HG03432 (cell line): ENCODE measurements around the gene DFFA.
A peak's percentile ranks its signal among the peaks of the same experiment; 100 is the strongest.
"Not testable (repeated sequence)": the region's sequence is repeated elsewhere in the genome, so short reads cannot be mapped to it uniquely, and the experiment has no call there.

Experiments
- ATAC-seq: cut with Tn5 transposase; IDR thresholded peaks from one replicate; pipeline ENCODE4 v1.9.1; 2021; ENCODE audit warnings: mild to moderate bottlenecking, moderate library complexity; ENCODE audit not compliant: unreplicated experiment

DFFA gene

GRCh38 chr1:10506046-10506676, 33.8 kb upstream of the DFFA start:
- not testable (repeated sequence) for ATAC-seq

DNA sequence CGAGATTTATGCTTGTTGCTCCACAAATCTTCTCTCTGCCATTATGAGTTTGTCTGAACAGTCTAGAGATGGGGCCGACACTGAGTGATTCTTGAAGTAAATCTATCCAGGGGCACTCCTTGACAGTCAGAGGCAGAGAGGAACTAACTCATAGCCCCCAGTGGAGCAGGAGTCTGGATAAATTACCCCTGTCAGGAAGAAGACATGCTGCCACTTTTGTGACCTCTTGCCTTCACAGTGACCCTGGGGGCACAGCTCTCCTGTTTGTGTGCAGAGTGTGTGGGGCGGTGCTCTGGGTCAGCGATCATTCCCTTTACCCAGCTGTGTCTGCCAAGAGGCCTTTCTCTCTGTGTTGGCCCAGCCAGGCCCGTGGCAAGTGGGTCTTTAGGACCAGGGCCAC, 31.9 kb upstream of the DFFA start:
- no peak for ATAC-seq

DNA sequence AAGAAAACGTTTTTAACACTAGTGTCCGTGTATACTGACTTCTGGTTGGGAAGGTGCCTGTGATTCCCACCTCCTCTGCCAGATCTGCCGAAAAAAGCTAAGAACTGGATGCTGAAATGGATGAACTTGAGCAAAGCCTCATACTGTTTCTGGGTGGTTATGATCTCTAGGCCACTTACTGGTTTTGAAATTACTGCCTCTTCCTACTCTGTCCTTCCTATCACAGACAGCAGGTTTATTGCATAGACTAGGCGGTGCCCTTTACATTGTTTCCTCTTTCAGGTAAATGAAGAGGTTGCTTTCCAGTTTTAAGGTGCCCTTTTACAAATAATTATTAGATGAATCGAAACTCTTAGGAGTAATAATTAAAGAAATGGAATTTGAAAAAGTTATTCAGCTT, 29.9 kb upstream of the DFFA start:
- no peak for ATAC-seq

DNA sequence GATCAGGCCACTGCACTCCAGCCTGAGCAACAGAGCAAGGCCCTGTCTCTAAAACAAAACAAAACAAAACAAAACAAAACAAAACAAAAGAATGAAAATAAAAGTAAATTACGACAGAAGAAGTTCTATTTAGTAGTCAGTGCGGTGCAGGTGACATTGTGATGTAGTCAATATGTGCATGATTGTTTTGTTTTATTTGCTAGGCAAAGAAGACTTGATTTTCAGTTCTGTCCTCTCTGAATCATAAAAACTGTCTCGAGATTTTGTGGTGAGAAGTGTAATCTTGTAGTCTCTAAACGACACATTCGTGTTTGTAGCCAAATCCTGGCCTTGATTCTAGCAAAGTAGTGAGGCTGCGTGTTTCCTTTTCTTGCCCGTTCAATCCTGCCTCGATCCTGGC, 25.9 kb upstream of the DFFA start:
- ATAC-seq = no peak

- no peak for ATAC-seq
Measured at GRCh38 chr1:10497109-10497508, 24.8 kb upstream of the DFFA start.

GRCh38 chr1:10495952-10496351, 23.6 kb upstream of the DFFA start:
- no peak for ATAC-seq

GRCh38 chr1:10495475-10495817, 23.1 kb upstream of the DFFA start:
- no peak for ATAC-seq

DNA sequence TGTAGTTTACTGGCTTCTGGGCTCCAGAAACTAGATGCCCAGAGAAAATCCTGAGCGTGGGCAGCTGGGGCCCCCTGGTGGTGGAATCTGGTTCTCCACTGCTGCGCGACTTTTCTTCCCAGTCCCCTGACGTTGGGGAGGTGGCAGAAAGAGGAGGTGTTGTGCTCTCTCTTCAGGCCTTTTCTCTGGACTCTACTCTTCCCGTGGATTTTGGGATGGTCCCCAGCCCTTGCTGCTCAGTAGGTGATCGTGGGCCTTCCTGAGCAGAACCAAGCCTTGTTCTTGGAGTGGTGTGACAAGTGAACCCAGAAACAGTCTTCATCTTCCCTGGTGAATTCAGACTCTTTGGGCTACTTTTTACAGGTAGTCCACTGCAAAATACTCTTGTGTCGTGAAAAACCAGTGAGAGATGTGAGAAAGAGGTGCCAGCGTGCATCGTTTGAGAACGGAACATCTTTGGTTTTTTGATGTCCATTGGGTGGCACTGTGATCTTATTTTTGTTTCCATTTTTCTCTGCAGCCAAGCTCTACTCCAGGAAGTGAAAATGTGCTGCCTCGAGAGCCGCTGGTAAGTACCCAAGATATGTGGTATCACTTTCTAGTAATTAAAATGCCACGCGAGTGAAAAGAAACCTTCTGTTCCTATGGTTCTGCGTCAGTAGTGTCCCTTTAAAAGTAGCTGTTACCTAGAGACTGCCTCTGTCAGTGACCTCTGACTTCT, 22.6 kb upstream of the DFFA start:
- peak; percentile 83 for ATAC-seq

- ATAC-seq = no peak
Measured at GRCh38 chr1:10494418-10494753, 22.1 kb upstream of the DFFA start.

GRCh38 chr1:10490286-10490970, 18.1 kb upstream of the DFFA start:
- no peak for ATAC-seq

DNA sequence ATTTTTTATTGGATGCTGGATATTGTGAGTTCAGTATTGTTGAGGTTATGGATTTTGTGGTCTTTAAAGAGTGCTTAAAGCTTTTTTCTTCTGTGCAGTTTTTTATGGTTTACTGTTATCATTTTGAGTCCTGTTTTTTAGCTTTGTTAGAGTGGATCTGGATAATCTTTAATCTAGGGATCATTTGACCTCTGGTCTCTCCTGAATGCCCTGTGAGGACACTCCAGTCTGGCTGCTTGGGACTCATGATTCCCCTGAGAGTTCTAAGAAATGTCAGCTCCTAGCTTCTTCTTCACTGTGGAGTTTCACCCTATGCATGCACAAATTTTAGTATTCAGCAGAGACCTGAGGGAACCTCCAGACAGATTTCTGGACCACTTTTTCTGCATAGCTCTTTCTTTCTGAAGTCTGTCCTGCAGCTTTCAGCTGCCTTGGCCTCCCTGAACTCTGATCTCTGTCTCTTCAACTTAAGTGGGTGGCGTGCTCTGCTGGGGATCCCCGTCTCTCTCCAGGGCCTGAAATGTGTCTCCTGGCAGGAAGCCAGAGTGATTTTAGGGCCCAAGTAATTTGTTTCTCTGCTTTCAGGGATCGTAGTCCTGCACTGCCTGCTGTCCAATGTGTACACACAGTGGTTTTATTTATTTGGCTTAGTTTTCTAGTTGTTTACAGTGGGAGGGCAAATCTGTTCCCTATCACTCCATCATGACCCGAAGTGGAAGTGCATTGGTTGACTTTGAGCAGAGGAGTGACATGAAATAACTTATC, 17.1 kb upstream of the DFFA start:
- no peak for ATAC-seq

GRCh38 chr1:10484521-10484920, 12.2 kb upstream of the DFFA start:
- no peak for ATAC-seq

DNA sequence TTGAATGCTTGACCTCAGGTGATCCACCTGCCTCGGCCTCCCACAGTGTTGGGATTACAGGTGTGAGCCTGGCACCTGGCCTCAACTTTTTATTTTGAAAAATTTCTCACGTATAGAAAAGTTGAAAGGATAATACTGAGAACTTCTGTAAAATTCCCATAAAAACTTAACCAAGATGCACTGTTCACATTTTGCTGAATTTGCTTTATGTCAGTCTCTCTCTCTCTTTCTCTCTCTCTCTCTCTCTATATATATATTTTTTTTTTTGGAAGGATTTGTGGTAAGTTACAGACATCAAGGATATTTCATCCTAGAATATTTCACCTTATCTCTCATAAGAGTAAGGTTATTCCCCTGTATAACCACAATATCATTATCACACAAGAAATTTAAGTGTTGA, 8.3 kb upstream of the DFFA start:
- no peak for ATAC-seq

DNA sequence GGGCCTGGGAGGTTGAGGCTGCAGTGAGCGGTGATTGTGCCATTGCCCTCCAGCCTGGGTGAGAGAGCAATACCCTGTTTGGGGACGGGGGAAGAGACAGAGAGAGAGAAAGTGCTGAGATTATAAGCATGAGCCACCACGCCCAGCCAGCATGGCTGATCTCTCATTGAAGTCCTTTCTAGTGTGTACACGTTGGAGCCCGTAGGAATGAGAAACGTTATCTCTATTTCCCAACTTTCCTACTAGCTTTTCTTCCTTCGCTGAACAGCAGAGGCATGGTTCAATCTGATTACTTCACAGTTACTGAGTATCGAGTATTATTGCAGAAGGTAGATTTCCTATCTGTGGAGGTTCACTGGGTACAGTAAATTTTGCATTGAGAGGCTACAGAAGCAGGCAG, 7.0 kb upstream of the DFFA start:
- no peak for ATAC-seq

- ATAC-seq = no peak
Measured at GRCh38 chr1:10475510-10475909, 3.2 kb upstream of the DFFA start.

DNA sequence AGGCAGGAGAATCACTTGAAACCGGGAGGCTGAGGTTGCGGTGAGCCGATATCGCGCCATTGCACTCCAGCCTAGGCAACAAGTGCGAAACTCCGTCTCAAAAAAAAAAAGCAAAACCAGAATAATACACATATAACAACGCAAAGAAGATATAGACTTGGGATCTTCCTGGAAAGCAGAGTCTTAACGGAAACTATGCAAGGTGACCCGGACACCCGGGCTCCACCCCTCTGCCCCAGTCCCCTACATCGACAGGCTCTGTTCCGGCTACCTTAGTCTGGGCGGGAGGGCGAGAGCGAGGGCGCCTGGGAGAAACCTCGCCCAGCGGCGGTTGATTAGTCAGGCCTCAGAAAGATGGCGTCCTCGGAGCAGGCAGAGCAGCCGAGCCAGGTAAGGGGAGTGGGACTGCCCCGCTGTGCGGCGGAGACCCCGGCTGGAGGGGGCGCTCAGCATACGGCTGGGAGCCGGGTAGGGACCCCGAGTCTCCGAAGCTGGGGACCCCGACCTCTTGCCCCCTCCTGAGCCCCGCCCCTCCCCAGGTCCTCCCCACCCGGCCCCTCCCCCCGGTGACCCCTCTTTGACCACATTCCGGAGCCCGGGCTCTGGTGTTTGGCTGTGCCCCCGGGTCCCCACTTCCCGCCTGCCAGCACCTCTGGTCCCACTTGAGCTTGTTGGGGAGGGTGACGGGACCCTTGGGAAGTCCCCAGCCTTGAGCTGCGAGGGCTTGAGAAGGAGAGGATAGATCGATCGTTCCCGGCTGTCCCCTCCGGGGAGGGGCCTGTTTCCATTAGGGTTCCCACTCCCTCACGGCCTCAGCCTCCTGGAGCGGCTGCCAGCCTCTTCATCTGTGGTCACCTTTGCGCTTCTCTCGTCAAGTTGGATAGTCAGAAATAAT, 2.5 kb upstream of the DFFA start, which contains the start of gene PEX14:
Gene PEX14 (plus strand): TSS at position 338 of the 895 bp plus-strand sequence. CDS start 17 bp downstream, at position 355.
- peak; percentile 63 for ATAC-seq

DNA sequence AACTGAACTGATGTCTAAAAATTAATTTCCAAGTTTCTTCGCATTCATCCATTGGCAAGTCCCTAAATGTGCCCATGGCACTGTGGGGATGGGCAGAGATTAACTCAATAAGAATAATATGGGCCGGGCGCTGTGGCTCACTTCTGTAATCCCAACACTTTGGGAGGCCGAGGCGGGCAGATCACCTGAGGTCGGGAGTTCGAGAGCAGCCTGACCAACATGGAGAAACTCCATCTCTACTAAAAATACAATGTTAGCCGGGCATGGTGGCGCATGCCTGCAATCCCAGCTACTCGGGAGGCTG, 1.9 kb upstream of the DFFA start:
- not testable (repeated sequence) for ATAC-seq

- no peak for ATAC-seq
Measured at GRCh38 chr1:10473145-10473765, 926 bp upstream of the DFFA start.

DNA sequence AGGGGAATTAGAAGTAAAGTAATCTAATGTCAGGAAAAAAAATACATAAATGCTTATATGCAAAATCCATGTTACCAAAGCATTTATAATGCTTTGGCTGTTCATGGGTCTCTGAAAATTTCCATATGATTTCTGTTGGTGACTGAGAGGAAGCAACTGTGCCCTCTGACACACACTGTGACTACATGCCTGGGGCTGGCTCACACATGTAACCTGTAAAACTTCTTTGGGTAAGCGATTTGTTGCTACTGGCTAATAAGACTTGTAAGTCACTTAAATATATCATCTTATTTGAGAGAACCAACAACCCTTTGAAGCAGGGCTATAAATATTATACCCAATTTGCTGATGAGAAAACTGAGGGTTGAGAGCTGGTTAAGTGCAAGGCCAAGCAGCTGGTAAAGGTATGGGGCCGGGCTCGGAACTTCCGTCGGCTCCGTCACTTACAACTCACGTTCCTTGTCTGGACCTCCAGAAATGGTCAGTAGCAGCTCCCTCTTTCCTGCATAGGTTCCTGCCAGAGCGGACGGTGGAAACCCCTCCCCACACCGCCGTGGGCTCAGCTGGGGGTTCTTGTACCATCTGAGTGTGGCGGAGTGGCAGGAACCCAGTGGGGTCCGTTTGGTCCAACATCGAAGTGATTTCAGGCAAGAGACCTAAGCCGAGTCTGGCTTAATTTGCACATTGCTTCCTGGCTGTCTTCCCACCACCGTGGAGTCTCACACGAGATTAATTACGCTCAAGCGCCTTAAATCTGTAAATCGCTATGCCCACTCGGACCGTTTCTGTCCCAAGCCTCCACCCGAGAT, 714 bp downstream of the DFFA start:
- peak; percentile 3 for ATAC-seq
